Measurements from ENCODE around the gene DCAF15.

DCAF15 gene

GRCh38 chr19:13995017-13995728 lies 42.9 kb downstream of the DCAF15 start:
- no peak for DNase-seq (ENCODE audit: low read depth)

- no peak for DNase-seq (ENCODE audit: low read depth)
These were observed 43.8 kb downstream of the DCAF15 start for GRCh38 chr19:13995878-13996765.

GRCh38 chr19:13996928-13997630 lies 44.8 kb downstream of the DCAF15 start:
- DNase-seq (ENCODE audit: low read depth), result no peak

- DNase-seq (ENCODE audit: low read depth), result no peak
These were observed 45.3 kb downstream of the DCAF15 start for GRCh38 chr19:13997631-13997962.

- no peak for DNase-seq (ENCODE audit: low read depth)
These were observed 46.1 kb downstream of the DCAF15 start for GRCh38 chr19:13998426-13998825.

GRCh38 chr19:13999085-13999484 lies 46.8 kb downstream of the DCAF15 start:
- DNase-seq (ENCODE audit: low read depth), result no peak

GRCh38 chr19:14000691-14001375 lies 48.5 kb downstream of the DCAF15 start:
- DNase-seq (ENCODE audit: low read depth), result no peak

- DNase-seq (ENCODE audit: low read depth), result no peak
These were observed 50.4 kb downstream of the DCAF15 start for GRCh38 chr19:14002571-14003250.

- no peak for DNase-seq (ENCODE audit: low read depth)
These were observed 51.1 kb downstream of the DCAF15 start for GRCh38 chr19:14003251-14004055.

GRCh38 chr19:14004619-14005348 lies 52.5 kb downstream of the DCAF15 start:
- DNase-seq (ENCODE audit: low read depth), result no peak

GRCh38 chr19:14005349-14006084 lies 53.2 kb downstream of the DCAF15 start:
- peak; percentile 85 for DNase-seq (ENCODE audit: low read depth)

- peak; percentile 99 for DNase-seq (ENCODE audit: low read depth)
These were observed 53.9 kb downstream of the DCAF15 start, which contains the start of gene RFX1 for GRCh38 chr19:14006085-14006765. RFX1 (minus strand) TSS chr19:14006320; CDS start chr19:13993843, 12,477 bp downstream.

GRCh38 chr19:14006766-14007562 lies 54.7 kb downstream of the DCAF15 start:
- DNase-seq (ENCODE audit: low read depth), result no peak

Measured in activated T-helper 9 cell treated with anti-CD3 and anti-CD28 coated beads, Interleukin-2, amount 50 U/mL, for 16 hours (primary cell).